Activated naive CD8-positive, alpha-beta T cell treated with anti-CD3 and anti-CD28 coated beads for 36 hours (primary cell): ENCODE measurements around the gene BARX1. TPM values are rescaled to one million over a fixed set of nuclear protein-coding genes. Genes with fewer than 3 reads are reported as not detected.
A peak's percentile ranks its signal among the peaks of the same experiment; 100 is the strongest.
"Not testable (repeated sequence)": the region's sequence is repeated elsewhere in the genome, so short reads cannot be mapped to it uniquely, and the experiment has no call there.

ENCODE experiments used
- DNase-seq: peaks from one replicate; pipeline ENCODE4 v3.0.0; 2021
- H3K27ac Mint-ChIP-seq: one replicate; pipeline ENCODE4 v1.8.0; 2022; ENCODE audit warnings: mild to moderate bottlenecking, moderate library complexity, mixed read lengths
- H3K27me3 Mint-ChIP-seq: one replicate; pipeline ENCODE4 v1.8.0; 2022; ENCODE audit warnings: mild to moderate bottlenecking, mixed read lengths
- H3K36me3 Mint-ChIP-seq: one replicate; pipeline ENCODE4 v1.8.0; 2021; ENCODE audit warnings: mild to moderate bottlenecking, mixed read lengths
- H3K4me1 Mint-ChIP-seq: one replicate; pipeline ENCODE4 v1.8.0; 2021; ENCODE audit warnings: mixed read lengths
- H3K4me3 Mint-ChIP-seq: one replicate; pipeline ENCODE4 v1.8.0; 2022; ENCODE audit warnings: mild to moderate bottlenecking, moderate library complexity, mixed read lengths
- H3K9me3 Mint-ChIP-seq: one replicate; pipeline ENCODE4 v1.8.0; 2022; ENCODE audit warnings: mixed read lengths
- total RNA-seq, 2 experiments: library from RNA; stranded (reverse); gene quantifications; one replicate each; pipeline ENCODE4 v1.2.3, GENCODE V29; 2021

The BARX1 gene
- total RNA-seq, 2 experiments from 2014 or later, result 2.9 to 3.8 TPM

- Mint-ChIP-seq H3K9me3 (peaks cover 3% of the 10 kb centered on the region), H3K4me1 (no peaks in the 10 kb centered on the region), H3K4me3 (no peak overlapping the region), H3K36me3 (no peaks in the 10 kb centered on the region), H3K27ac (no peak overlapping the region), H3K27me3 (peaks cover 15% of the 10 kb centered on the region)
- DNase-seq, result no peak
These were observed 20.1 kb upstream of the BARX1 start for GRCh38 chr9:93975262-93975661.

GRCh38 chr9:93974151-93974550 lies 19.0 kb upstream of the BARX1 start:
- peaks cover 10% of the 10 kb centered on the region for H3K27me3 Mint-ChIP-seq
- no peaks in the 10 kb centered on the region for H3K4me1 Mint-ChIP-seq
- DNase-seq, result no peak
- no peak overlapping the region for H3K27ac Mint-ChIP-seq
- H3K9me3 Mint-ChIP-seq, result peaks cover 3% of the 10 kb centered on the region
- H3K4me3 Mint-ChIP-seq, result no peak overlapping the region
- no peaks in the 10 kb centered on the region for H3K36me3 Mint-ChIP-seq

DNA sequence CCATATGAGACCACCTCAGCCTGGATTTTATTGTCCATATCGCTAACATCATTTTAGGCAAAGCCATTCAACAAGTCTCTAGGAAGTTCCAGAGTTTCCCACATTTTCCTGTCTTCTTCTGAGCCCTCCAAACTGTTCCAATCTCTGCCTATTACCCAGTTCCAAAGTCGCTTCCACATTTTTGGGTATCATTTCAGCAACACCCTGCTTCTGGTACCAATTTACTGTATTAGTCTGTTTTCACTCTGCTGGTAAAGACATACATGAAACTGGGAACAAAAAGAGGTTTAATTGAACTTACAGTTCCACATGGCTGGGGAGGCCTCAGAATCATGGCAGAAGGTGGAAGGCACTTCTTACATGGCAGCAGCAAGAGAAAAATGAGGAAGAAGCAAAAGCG lies 17.5 kb upstream of the BARX1 start:
- H3K27me3 Mint-ChIP-seq, H3K9me3 Mint-ChIP-seq, H3K4me3 Mint-ChIP-seq, H3K27ac Mint-ChIP-seq, DNase-seq, H3K4me1 Mint-ChIP-seq, H3K36me3 Mint-ChIP-seq: not testable (repeated sequence)

DNA sequence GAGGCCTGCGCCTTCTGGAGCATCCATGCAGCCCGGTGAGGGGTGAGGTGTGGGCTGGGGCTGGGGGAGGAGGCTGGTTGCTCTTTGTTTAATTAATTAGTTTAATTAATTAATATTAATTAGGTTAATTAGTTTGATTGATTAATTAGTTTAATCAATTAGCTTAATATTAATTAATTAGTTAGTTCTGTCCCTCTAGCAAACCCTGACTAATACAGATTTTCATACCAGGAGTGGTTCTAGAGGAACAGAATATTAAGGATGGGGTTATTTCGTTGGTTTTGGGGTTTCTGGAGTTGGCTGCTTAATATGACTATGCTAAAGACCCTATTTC lies 14.1 kb upstream of the BARX1 start:
- Mint-ChIP-seq H3K4me3 (no peak overlapping the region), H3K27me3 (peaks cover 11% of the 10 kb centered on the region), H3K27ac (no peak overlapping the region), H3K36me3 (no peaks in the 10 kb centered on the region), H3K9me3 (peaks cover 3% of the 10 kb centered on the region), H3K4me1 (no peaks in the 10 kb centered on the region)
- DNase-seq, result no peak

DNA sequence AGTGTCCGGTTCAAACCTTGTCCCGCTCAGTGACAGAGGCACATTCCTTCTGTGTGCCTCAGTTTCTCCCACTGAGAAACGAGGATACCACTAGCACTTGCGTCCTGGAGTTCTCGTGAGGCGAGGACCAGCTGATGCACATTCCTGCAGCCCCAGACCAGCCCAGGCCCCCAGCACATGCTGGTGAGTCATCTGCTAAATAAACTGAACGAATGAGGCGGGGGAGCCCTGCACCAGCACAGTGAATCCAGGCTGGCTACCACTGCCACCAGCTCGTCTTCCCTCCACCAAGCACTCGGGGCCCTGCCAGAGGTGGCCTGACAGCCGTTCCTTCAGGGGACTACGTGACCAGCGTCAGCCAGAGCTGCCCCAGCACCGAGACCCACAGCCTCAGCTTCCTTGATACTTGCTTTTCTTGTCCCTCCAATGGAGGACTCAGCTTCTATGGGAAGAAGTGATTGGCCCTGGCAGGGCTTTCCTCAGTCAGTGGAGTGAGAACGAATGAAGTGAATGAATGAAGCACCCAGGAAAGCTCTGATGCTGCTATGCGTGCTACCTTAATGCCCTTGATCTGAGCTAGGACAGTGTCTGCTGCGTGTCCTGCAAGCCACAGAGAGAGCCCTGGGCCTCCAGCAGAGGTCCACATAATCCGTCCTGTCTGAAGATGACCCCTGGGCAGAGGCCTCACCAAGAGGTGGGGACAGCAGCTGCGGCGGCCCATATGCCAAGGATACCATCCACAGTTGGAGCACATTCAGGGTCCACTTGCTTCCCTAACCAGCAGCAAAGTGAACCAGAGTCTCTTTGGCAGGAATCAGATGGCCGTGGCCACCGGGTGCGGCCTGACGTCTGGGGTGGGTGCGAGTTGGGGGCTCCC lies 13.5 kb upstream of the BARX1 start:
- no peaks in the 10 kb centered on the region for H3K4me1 Mint-ChIP-seq
- peaks cover 3% of the 10 kb centered on the region for H3K9me3 Mint-ChIP-seq
- no peak overlapping the region for H3K4me3 Mint-ChIP-seq
- no peaks in the 10 kb centered on the region for H3K36me3 Mint-ChIP-seq
- H3K27me3 Mint-ChIP-seq, result peaks cover 11% of the 10 kb centered on the region
- DNase-seq, result no peak
- no peak overlapping the region for H3K27ac Mint-ChIP-seq

DNA sequence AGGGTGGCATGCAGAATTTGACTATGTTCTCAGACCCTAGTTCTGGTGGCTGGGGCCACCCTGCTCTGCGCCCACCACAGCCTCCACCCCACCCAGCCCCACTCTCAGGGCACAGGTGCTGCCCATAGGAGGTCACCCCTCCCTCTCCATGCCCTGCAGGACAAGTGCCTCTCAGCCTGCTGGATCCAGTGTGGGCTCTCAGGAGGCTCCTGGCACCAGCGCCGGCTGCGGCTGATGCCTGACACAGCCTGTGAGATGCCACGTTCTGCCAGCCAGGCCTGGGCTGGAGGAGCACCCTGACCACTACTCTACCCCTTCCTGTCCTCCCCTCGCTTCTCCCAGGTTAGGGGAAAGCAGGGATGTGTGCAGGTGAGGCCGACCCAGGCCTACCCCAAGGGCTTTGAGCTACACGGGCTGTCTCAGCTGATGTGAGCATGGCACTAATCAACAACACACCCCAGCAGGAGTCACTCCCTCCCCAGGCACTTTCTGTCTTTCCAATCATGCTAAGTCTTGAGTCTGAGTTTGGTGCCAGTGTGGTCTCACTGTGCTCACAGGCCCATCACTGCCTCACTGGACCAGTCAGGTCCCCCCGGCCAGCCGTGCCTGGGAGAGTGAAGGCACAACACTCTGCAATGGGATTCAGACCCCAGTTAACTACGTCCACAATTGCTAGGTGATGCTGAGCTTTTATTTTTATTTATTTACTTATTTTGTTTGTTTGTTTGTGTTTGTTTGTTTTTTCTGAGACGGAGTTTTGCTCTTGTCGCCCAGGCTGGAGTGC lies 12.1 kb upstream of the BARX1 start:
- Mint-ChIP-seq H3K36me3 (no peaks in the 10 kb centered on the region), H3K4me3 (no peak overlapping the region), H3K9me3 (peaks cover under 1% of the 10 kb centered on the region), H3K27me3 (peaks cover 18% of the 10 kb centered on the region), H3K4me1 (peaks cover 10% of the 10 kb centered on the region), H3K27ac (no peak overlapping the region)
- no peak for DNase-seq

DNA sequence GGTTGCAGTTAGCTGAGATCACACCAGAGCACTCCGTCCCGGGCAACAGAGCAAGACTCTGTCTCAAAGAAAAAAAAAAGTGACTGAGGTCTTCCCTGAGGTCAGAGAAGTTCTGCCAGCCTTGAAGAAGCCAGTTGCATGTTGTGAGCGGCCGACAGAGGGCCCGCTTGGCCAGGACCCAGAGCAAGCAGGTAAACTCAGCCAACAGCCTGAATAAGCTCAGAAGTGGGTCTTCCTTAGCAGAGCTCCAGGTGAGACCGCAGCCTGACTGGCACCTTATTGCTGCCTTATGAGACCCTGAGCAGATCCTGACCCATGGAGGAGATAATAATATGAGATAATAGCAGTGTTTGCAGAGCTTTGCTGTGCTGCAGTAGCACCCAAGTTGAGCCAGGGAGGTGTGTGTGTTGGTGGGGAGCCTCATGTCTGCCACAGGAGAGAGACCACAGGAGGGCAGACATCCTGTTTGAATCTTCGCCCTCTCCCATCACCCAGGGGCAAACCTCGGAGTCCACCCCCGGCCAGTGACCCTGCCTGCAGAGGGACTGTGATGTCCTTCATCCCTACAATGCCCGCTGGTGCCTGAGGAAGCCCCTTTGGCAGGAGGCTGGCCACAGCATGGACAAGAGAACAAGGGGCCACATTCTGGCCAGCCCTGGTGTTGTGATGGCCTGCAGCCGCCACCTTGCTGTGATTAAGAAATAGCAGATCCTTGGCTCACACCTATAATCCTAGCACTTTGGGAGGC lies 10.8 kb upstream of the BARX1 start:
- Mint-ChIP-seq H3K4me3 (no peak overlapping the region), H3K27ac (no peak overlapping the region)

DNA sequence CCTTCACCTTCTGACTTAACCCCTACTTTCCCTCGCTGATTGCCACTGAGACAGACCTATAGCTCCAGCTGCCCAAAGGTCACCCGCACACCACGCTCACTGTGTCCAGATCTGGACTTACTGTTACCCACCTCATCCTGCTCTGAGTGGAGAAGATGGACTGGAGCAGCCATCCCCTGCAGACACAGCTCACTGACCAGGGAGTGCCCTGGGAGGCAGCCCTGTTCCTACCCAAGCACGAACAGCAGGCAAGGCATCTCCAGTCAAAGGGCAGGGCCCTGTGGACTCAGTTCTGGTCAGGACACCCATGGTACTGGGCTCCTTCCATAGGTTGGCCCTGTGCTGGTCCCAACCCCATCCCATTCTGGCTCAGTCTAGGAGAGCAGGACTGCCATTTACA lies 9.5 kb upstream of the BARX1 start:
- Mint-ChIP-seq H3K4me1 (peaks cover 15% of the 10 kb centered on the region), H3K27me3 (peaks cover 43% of the 10 kb centered on the region), H3K27ac (no peak overlapping the region), H3K36me3 (no peaks in the 10 kb centered on the region), H3K9me3 (no peaks in the 10 kb centered on the region), H3K4me3 (no peak overlapping the region)
- DNase-seq, result no peak

More for the DNA sequence above, 10.8 kb upstream of the BARX1 start:
- DNase-seq, result no peak
- Mint-ChIP-seq H3K9me3 (no peaks in the 10 kb centered on the region), H3K36me3 (no peaks in the 10 kb centered on the region), H3K27me3 (peaks cover 30% of the 10 kb centered on the region), H3K4me1 (peaks cover 12% of the 10 kb centered on the region)

DNA sequence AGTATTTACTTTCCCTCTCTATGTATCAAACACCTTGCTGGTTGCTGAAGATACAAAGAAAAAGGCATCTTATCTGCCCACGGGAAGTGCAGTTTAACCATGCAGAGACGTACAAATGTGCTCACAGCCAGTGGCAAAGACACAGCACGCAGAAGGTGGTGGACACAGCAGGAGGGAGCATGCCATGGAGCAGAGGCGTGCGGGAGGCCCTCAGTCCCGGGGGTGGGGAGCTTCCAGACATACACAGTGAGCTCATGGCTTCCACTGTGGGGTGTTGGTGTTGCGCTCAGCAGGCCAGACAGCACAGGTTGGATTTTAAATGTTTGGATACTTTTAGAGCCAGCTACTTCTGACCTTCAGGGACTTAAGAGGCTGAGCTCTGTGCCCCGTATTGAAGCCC lies 8.8 kb upstream of the BARX1 start:
- DNase-seq, result no peak
- no peak overlapping the region for H3K4me3 Mint-ChIP-seq

DNA sequence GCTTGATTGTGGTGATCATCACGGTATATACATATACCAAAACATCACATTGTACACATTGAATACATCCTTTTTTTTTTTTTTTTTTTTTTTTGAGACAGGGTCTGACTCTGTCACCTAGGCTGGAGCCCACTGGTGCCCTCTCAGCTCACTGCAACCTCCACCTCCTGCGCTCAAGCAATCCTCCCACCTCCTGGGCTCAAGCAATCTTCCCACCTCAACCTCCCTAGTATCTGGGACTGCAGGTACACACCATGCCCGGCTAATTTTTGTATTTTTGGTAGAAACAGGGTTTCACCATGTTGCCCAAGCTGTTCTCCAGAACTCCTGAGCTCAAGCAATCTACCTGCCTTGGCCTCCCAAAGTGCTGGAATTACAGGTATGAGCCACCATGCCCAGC lies 8.3 kb upstream of the BARX1 start:
- H3K4me3 Mint-ChIP-seq, H3K9me3 Mint-ChIP-seq, DNase-seq, H3K27ac Mint-ChIP-seq, H3K36me3 Mint-ChIP-seq: not testable (repeated sequence)
- Mint-ChIP-seq H3K4me1 (peaks cover 20% of the 10 kb centered on the region), H3K27me3 (peaks cover 54% of the 10 kb centered on the region)

More for the DNA sequence above, 8.8 kb upstream of the BARX1 start:
- H3K27ac Mint-ChIP-seq, result no peak overlapping the region
- H3K4me1 Mint-ChIP-seq, result peaks cover 17% of the 10 kb centered on the region
- H3K27me3 Mint-ChIP-seq, result peaks cover 50% of the 10 kb centered on the region
- H3K9me3 Mint-ChIP-seq, result no peaks in the 10 kb centered on the region
- no peaks in the 10 kb centered on the region for H3K36me3 Mint-ChIP-seq

DNA sequence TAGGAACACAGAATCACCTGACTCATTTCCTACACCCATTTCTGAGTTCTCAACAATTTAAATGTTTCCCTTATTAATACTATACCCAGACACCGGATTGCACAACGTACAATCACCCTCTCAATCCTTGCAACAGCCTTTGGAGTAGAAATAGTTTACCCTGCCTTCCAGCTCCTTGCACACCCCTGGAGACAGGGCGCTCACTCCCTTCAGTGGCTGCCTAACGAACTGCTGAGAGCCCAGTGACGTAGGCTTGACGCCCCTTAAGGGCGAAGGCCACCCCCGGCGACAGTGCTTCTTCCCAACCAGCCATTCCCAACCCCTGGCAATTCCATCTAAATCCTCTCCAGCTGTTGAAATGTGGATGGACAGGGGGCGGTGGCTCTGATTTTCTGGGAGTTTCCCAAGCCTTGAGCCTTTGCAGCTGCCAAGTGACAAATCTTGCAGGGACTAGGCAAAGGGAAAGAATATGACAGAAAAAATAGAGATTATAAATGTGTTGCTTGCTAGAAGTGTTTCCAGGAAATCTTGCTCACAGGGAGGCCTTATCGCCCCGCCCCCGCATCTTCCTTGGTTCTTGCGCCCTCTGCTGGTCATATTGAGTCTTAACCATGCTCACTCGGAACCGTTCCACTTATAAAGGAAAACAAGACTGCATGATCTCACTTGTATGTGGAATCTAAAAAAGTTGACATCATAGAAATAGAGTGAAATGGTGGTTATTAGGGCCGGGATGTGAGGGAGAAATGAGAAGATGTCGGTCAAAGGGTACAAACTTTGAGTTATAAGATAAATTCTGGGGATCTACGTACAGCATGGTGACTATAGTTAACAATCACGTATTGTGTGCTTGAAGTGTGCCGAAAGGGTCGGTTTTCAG lies 7.6 kb upstream of the BARX1 start:
- Mint-ChIP-seq H3K27me3 (peaks cover 60% of the 10 kb centered on the region), H3K27ac (no peak overlapping the region), H3K4me1 (peaks cover 23% of the 10 kb centered on the region), H3K36me3 (no peaks in the 10 kb centered on the region), H3K9me3 (no peaks in the 10 kb centered on the region), H3K4me3 (no peak overlapping the region)
- peak; percentile 71 for DNase-seq

- Mint-ChIP-seq H3K4me3 (no peak overlapping the region), H3K9me3 (no peaks in the 10 kb centered on the region), H3K27me3 (peaks cover 68% of the 10 kb centered on the region), H3K36me3 (no peaks in the 10 kb centered on the region), H3K27ac (no peak overlapping the region), H3K4me1 (peaks cover 23% of the 10 kb centered on the region)
- DNase-seq, result no peak
These were observed 6.9 kb upstream of the BARX1 start for GRCh38 chr9:93962017-93962416.

- Mint-ChIP-seq H3K9me3 (no peaks in the 10 kb centered on the region), H3K4me3 (peak overlapping the region; percentile 18), H3K27ac (no peak overlapping the region), H3K4me1 (peaks cover 23% of the 10 kb centered on the region), H3K36me3 (no peaks in the 10 kb centered on the region), H3K27me3 (peaks cover 72% of the 10 kb centered on the region)
- no peak for DNase-seq
These were observed 6.1 kb upstream of the BARX1 start for GRCh38 chr9:93960971-93961841.
